Ishikawa (cell line): ENCODE results near the gene ALOX5AP.

Experiments used
- NFIC ChIP-seq: IDR thresholded peaks from 2 replicates; pipeline ENCODE4 v1.6.1; 2012
- YY1 ChIP-seq: IDR thresholded peaks from 2 replicates; pipeline ENCODE4 v1.6.1; 2012; ENCODE audit warnings: low read depth
- ZBTB7A ChIP-seq: IDR thresholded peaks from 2 replicates; pipeline ENCODE4 v1.6.1; 2012; ENCODE audit warnings: low read depth

DNA sequence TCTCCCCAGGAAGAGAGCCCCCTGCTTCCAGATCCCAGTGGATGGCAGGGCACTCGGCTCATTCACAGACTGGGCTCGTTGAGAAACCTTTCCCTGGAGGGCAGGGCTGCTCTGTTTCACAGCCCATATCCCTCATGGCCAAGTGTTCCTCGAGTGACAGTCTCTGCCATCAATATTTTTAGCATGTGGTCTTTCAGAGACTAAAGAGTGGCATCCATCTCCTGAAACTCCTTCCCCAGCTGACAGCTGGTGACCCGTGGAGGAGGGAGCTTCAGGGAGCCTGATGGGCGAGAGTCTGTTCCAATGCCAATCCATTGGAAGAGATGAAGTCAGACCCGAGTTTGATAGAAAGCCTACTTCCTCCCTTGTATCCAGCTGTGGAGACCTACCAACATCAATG is 30.7 kb upstream of the ALOX5AP start:
- TF ChIP-seq ZBTB7A, result no peak
- no peak for TF ChIP-seq YY1
- no peak for TF ChIP-seq NFIC
